CD14-positive monocyte (primary cell): ENCODE results near the gene FAM9C. TPM values are rescaled to one million over a fixed set of nuclear protein-coding genes. Genes with fewer than 3 reads are reported as not detected.
A peak's percentile ranks its signal among the peaks of the same experiment; 100 is the strongest.

Source experiments
- DNase-seq, 3 donors: peaks; one replicate each; pipeline ENCODE4 v3.0.0-alpha.2; 2011 to 2022
- H2AFZ ChIP-seq: 2 replicates; pipeline ENCODE4 v1.6.0; 2012; ENCODE audit warnings: mild to moderate bottlenecking, low read depth, low read length, inconsistent platforms; ENCODE audit not compliant: insufficient read depth, poor library complexity, severe bottlenecking
- H3K27ac ChIP-seq, 2 donors: 1 replicate in 1 of 2; 2 replicates in 1 of 2; pipeline ENCODE4 v1.5.1; 2012 to 2013; ENCODE audit warnings: low read length in 2 of 2, control low read depth in 1 of 2, inconsistent platforms in 1 of 2, low read depth in 1 of 2, mild to moderate bottlenecking in 1 of 2
- H3K27me3 ChIP-seq, 2 donors: one replicate each; pipeline versions ENCODE4 v1.6.0 to v1.6.1; 2011 to 2013; ENCODE audit warnings: low read length in 2 of 2; ENCODE audit not compliant: control insufficient read depth in 2 of 2, insufficient read depth in 2 of 2
- H3K36me3 ChIP-seq, 2 donors: replicated peaks in 1 of 2; 1 replicate in 1 of 2; 2 replicates in 1 of 2; pipeline versions ENCODE4 v1.5.1 to v1.6.1; 2012 to 2013; ENCODE audit warnings: low read length in 2 of 2, control low read depth in 1 of 2, inconsistent platforms in 1 of 2, mild to moderate bottlenecking in 1 of 2; ENCODE audit not compliant: insufficient read depth in 2 of 2, control insufficient read depth in 1 of 2
- H3K4me1 ChIP-seq, 2 donors: 1 replicate in 1 of 2; 2 replicates in 1 of 2; pipeline versions ENCODE4 v1.5.1 to v1.6.1; 2012 to 2013; ENCODE audit warnings: low read length in 2 of 2, control low read depth in 1 of 2, inconsistent platforms in 1 of 2, mild to moderate bottlenecking in 1 of 2, moderate library complexity in 1 of 2; ENCODE audit not compliant: insufficient read depth in 2 of 2, control insufficient read depth in 1 of 2
- H3K4me2 ChIP-seq: replicated peaks from 2 replicates; pipeline ENCODE3; 2012; ENCODE audit warnings: low read length, moderate library complexity, mild to moderate bottlenecking; ENCODE audit not compliant: poor library complexity, severe bottlenecking; ENCODE audit errors: extremely low read depth
- H3K4me3 ChIP-seq, 3 experiments: fragments of 200-600 bp in 1 of 3; sonication (generic) in 1 of 3; replicated peaks in 1 of 3; 1 replicate in 2 of 3; 2 replicates in 1 of 3; pipeline ENCODE4 v1.5.1; 2011 to 2013; ENCODE audit warnings: low read length in 3 of 3, mild to moderate bottlenecking in 3 of 3, control low read depth in 2 of 3, low read depth in 2 of 3, inconsistent platforms in 1 of 3, moderate library complexity in 1 of 3
- H3K79me2 ChIP-seq: 2 replicates; pipeline ENCODE4 v1.6.0; 2012; ENCODE audit warnings: mild to moderate bottlenecking, control low read depth, inconsistent platforms, low read length, moderate library complexity; ENCODE audit not compliant: insufficient read depth
- H3K9ac ChIP-seq: 2 replicates; pipeline ENCODE4 v1.6.0; 2017; ENCODE audit warnings: low read length, mild to moderate bottlenecking; ENCODE audit not compliant: insufficient read depth, poor library complexity, severe bottlenecking
- H3K9me3 ChIP-seq, 2 donors: replicated peaks in 1 of 2; 1 replicate in 1 of 2; 2 replicates in 1 of 2; pipeline versions ENCODE4 v1.5.1 to v1.6.1; 2012 to 2013; ENCODE audit warnings: low read length in 2 of 2, control low read depth in 1 of 2; ENCODE audit not compliant: control insufficient read depth in 1 of 2, insufficient read depth in 1 of 2
- H4K20me1 ChIP-seq: 2 replicates; pipeline ENCODE4 v1.6.0; 2012; ENCODE audit warnings: mild to moderate bottlenecking, low read length, control low read depth, moderate library complexity; ENCODE audit not compliant: insufficient read depth
- H3K27ac Mint-ChIP-seq, 7 donors: one replicate each; pipeline ENCODE4 v1.8.0; 2020; ENCODE audit warnings: mild to moderate bottlenecking in 7 of 7, mixed read lengths in 7 of 7, moderate library complexity in 6 of 7, inconsistent platforms in 2 of 7
- H3K27me3 Mint-ChIP-seq, 3 donors: one replicate each; pipeline ENCODE4 v1.8.0; 2021 to 2022; ENCODE audit warnings: low read depth in 3 of 3, mild to moderate bottlenecking in 3 of 3, mixed read lengths in 3 of 3, moderate library complexity in 3 of 3, inconsistent platforms in 1 of 3
- H3K36me3 Mint-ChIP-seq, 2 donors: one replicate each; pipeline ENCODE4 v1.8.0; 2020; ENCODE audit warnings: mixed read lengths in 2 of 2, inconsistent platforms in 1 of 2, mild to moderate bottlenecking in 1 of 2
- H3K4me1 Mint-ChIP-seq: one replicate; pipeline ENCODE4 v1.8.0; 2020; ENCODE audit warnings: mild to moderate bottlenecking, mixed read lengths
- H3K4me3 Mint-ChIP-seq, 2 donors: one replicate each; pipeline ENCODE4 v1.8.0; 2020; ENCODE audit warnings: mild to moderate bottlenecking in 2 of 2, mixed read lengths in 2 of 2, moderate library complexity in 1 of 2
- H3K9me3 Mint-ChIP-seq, 7 donors: one replicate each; pipeline ENCODE4 v1.8.0; 2020 to 2022; ENCODE audit warnings: mixed read lengths in 7 of 7, mild to moderate bottlenecking in 6 of 7, moderate library complexity in 6 of 7, inconsistent platforms in 2 of 7
- CTCF ChIP-seq: fragments of 200-600 bp; IDR thresholded peaks from one replicate; pipeline ENCODE4 v1.8.0; 2022; ENCODE audit warnings: antibody characterized with exemption, mild to moderate bottlenecking
- WGBS: methylation state at CpG from one replicate; pipeline ENCODE4 v1.1.5; 2013; ENCODE audit warnings: missing lambda C conversion rate; ENCODE audit not compliant: insufficient coverage; 5-methylcytosine and 5-hydroxymethylcytosine counted together
- intact Hi-C, 2 donors: fragments of 100-400 bp; cut with micrococcal nuclease; formaldehyde crosslinking; loops; one replicate each; pipeline versions ENCODE4 v1.15.0 to v1.15.1; 2023
- polyA plus RNA-seq, 3 donors: library from polyadenylated mRNA; depleted of rRNA in 1 of 3; unstranded in 2 of 3; stranded (reverse) in 1 of 3; fragments of 300-500 nt in 2 of 3; fragments of >200 nt in 1 of 3; fragmentation: Illumina TruSeq in 2 of 3; gene quantifications; 1 replicate in 2 of 3; 2 replicates in 1 of 3; pipeline ENCODE4 v1.2.3, GENCODE V29; 2012 to 2021

The FAM9C gene
- polyA plus RNA-seq, 3 donors = not detected

- peaks cover 0 to 17% (median 0%) of the 10 kb centered on the region in 3 donors for H3K27me3 Mint-ChIP-seq
- peak in 2 of 3 donors; percentile 21 to 42 for DNase-seq
- TF ChIP-seq CTCF = no peak
- Histone ChIP-seq H3K79me2 (no peaks in the 10 kb centered on the region), H3K27me3 (peaks cover 0 to 3% of the 10 kb centered on the region in 2 donors), H3K27ac (peak overlapping the region; percentile 46 to 78), H2AFZ (no peak overlapping the region), H3K9me3 (no peaks in the 10 kb centered on the region), H3K36me3 (no peaks in the 10 kb centered on the region), H3K4me3 (peak overlapping the region in 1 of 3 experiments; percentile 41), H3K9ac (no peak overlapping the region), H3K4me2 (peak overlapping the region; percentile 51), H4K20me1 (no peaks in the 10 kb centered on the region), H3K4me1 (peaks cover 70 to 71% of the 10 kb centered on the region in 2 donors)
- H3K27ac Mint-ChIP-seq = peak overlapping the region; percentile 81 to 94 (median 88)
- 20% methylated on average over 1 of the region's 7 CpGs for WGBS
- peaks cover 0 to 2% of the 10 kb centered on the region in 2 donors for H3K36me3 Mint-ChIP-seq
- H3K4me1 Mint-ChIP-seq = peaks cover 69% of the 10 kb centered on the region
- peaks cover 0 to 21% (median 8%) of the 10 kb centered on the region in 7 donors for H3K9me3 Mint-ChIP-seq
- intact Hi-C loops = no loop called here
- H3K4me3 Mint-ChIP-seq = no peak overlapping the region
Observed at GRCh38 chrX:13014111-13015096, 30.0 kb downstream of the FAM9C start.

- Histone ChIP-seq H3K9me3 (no peaks in the 10 kb centered on the region), H3K27ac (peak overlapping the region; percentile 38 to 78), H3K4me1 (peaks cover 70 to 73% of the 10 kb centered on the region in 2 donors), H3K79me2 (no peaks in the 10 kb centered on the region), H3K4me2 (peak overlapping the region; percentile 51), H2AFZ (no peak overlapping the region), H3K4me3 (peak overlapping the region in 1 of 3 experiments; percentile 41), H3K27me3 (peaks cover 0 to 3% of the 10 kb centered on the region in 2 donors), H3K36me3 (no peaks in the 10 kb centered on the region), H3K9ac (no peak overlapping the region), H4K20me1 (no peaks in the 10 kb centered on the region)
- TF ChIP-seq CTCF = no peak
- peaks cover 0 to 21% (median 8%) of the 10 kb centered on the region in 7 donors for H3K9me3 Mint-ChIP-seq
- peaks cover 0 to 13% (median 0%) of the 10 kb centered on the region in 3 donors for H3K27me3 Mint-ChIP-seq
- intact Hi-C loops = no loop called here
- H3K27ac Mint-ChIP-seq = peak overlapping the region; percentile 81 to 94 (median 88)
- H3K4me3 Mint-ChIP-seq = peak overlapping the region in 1 of 2 donors; percentile 53
- peaks cover 0 to 2% of the 10 kb centered on the region in 2 donors for H3K36me3 Mint-ChIP-seq
- peaks cover 70% of the 10 kb centered on the region for H3K4me1 Mint-ChIP-seq
- no CpG with 5 or more reads among the region's 8 CpGs for WGBS
- DNase-seq = peak; percentile 83 to 92 (median 91)
Observed at GRCh38 chrX:13013363-13014110, 30.9 kb downstream of the FAM9C start.
